Measurements from ENCODE around the gene GABRA5.
"Not testable (repeated sequence)": the region's sequence is repeated elsewhere in the genome, so short reads cannot be mapped to it uniquely, and the experiment has no call there.

Gene GABRA5

DNA sequence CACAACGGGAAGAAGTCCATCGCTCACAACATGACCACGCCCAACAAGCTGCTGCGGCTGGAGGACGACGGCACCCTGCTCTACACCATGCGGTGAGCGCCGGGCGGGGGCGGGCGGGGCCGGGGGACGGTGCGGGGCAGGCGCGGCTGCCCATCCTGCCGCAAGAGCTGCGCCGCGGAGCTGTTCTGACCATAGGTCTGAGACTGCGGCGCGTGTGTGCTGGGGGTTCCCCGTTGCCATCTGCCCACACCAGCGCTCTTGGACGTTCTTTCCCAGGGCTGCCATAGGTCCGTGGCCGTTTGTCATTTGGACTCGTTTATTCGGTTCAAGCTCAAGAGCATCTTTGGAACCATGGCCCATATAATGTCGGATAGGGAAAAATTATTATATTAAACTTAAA, 16.6 kb downstream of the GABRA5 start:
- Histone ChIP-seq H3K36me3 (replicated peaks) (no peaks in the 10 kb centered on the region), H3K4me1 (no peaks in the 10 kb centered on the region), H3K27me3 (ENCODE audit: low read depth) (no peaks in the 10 kb centered on the region), H3K9me3 (no peaks in the 10 kb centered on the region), H3K4me3 (no peak overlapping the region)
- DNase-seq (ENCODE audit: low spot score in 2 of 2), result no peak
- in situ Hi-C loops (cut with MboI; ENCODE audit: low sequenced_read_pairs), result loop anchor here (25.0 kb wide), 1 partner anchor 479 kb away; no protein-coding TSS in a partner anchor

DNA sequence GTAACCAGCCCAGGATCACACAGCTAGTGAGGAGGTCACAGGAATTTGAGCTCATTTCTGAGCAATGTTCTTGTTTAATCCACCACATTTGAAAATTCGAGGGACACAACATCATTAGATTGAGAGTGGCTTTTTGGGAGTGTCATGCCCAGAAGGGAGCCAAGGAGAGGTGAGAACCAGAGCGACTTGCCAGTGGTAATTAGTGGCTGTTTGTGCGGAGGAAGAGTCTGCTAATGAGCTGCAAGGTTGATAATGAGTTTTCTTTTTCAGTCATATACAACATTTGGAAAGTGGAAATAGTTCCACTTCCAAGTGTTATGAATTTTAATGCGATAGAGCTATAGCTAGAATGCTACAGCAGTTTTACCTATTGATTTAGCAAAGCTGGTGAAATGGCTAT, 19.7 kb downstream of the GABRA5 start:
- no peaks in the 10 kb centered on the region for H3K27me3 ChIP-seq (ENCODE audit: low read depth)
- H3K9me3 ChIP-seq, result no peaks in the 10 kb centered on the region
- H3K4me3 ChIP-seq, result no peak overlapping the region
- DNase-seq (ENCODE audit: low spot score in 2 of 2), result no peak
- in situ Hi-C loops (cut with MboI; ENCODE audit: low sequenced_read_pairs), result loop anchor here (25.0 kb wide), 1 partner anchor 476 kb away; no protein-coding TSS in a partner anchor
- no peaks in the 10 kb centered on the region for H3K4me1 ChIP-seq
- no peaks in the 10 kb centered on the region for H3K36me3 ChIP-seq (replicated peaks)

GRCh38 chr15:26887926-26888666, 21.2 kb downstream of the GABRA5 start:
- Histone ChIP-seq H3K27me3 (ENCODE audit: low read depth) (no peaks in the 10 kb centered on the region), H3K4me3 (no peak overlapping the region), H3K9me3 (no peaks in the 10 kb centered on the region), H3K36me3 (replicated peaks) (no peaks in the 10 kb centered on the region), H3K4me1 (no peaks in the 10 kb centered on the region)
- no peak for DNase-seq (ENCODE audit: low spot score in 2 of 2)
- in situ Hi-C loops (cut with MboI; ENCODE audit: low sequenced_read_pairs), result loop anchor here (25.0 kb wide), 1 partner anchor 474 kb away; no protein-coding TSS in a partner anchor

GRCh38 chr15:26888761-26889160, 21.9 kb downstream of the GABRA5 start:
- Histone ChIP-seq H3K27me3 (ENCODE audit: low read depth) (no peaks in the 10 kb centered on the region), H3K4me1 (no peaks in the 10 kb centered on the region), H3K36me3 (replicated peaks) (no peaks in the 10 kb centered on the region), H3K9me3 (no peaks in the 10 kb centered on the region), H3K4me3 (no peak overlapping the region)
- in situ Hi-C loops (cut with MboI; ENCODE audit: low sequenced_read_pairs), result loop anchor here (25.0 kb wide), 1 partner anchor 474 kb away; no protein-coding TSS in a partner anchor
- DNase-seq (ENCODE audit: low spot score in 2 of 2), result no peak

GRCh38 chr15:26889298-26889898, 22.5 kb downstream of the GABRA5 start:
- Histone ChIP-seq H3K9me3 (no peaks in the 10 kb centered on the region), H3K27me3 (ENCODE audit: low read depth) (no peaks in the 10 kb centered on the region), H3K4me1 (no peaks in the 10 kb centered on the region), H3K36me3 (replicated peaks) (no peaks in the 10 kb centered on the region), H3K4me3 (no peak overlapping the region)
- DNase-seq (ENCODE audit: low spot score in 2 of 2), result peak; percentile 52 to 77
- in situ Hi-C loops (cut with MboI; ENCODE audit: low sequenced_read_pairs), result loop anchor here (25.0 kb wide), 1 partner anchor 473 kb away; no protein-coding TSS in a partner anchor

- Histone ChIP-seq H3K4me3 (no peak overlapping the region), H3K9me3 (no peaks in the 10 kb centered on the region), H3K36me3 (replicated peaks) (no peaks in the 10 kb centered on the region), H3K27me3 (ENCODE audit: low read depth) (no peaks in the 10 kb centered on the region), H3K4me1 (no peaks in the 10 kb centered on the region)
- no peak for DNase-seq (ENCODE audit: low spot score in 2 of 2)
- in situ Hi-C loops (cut with MboI; ENCODE audit: low sequenced_read_pairs), result loop anchor here (5.0 to 25.0 kb wide), 2 partner anchors 122 to 472 kb away; no protein-coding TSS in a partner anchor
Observed at GRCh38 chr15:26890451-26890850, 23.6 kb downstream of the GABRA5 start.

- no peaks in the 10 kb centered on the region for H3K27me3 ChIP-seq (ENCODE audit: low read depth)
- no peaks in the 10 kb centered on the region for H3K9me3 ChIP-seq
- H3K36me3 ChIP-seq (replicated peaks), result no peaks in the 10 kb centered on the region
- no peak overlapping the region for H3K4me3 ChIP-seq
- no peak for DNase-seq (ENCODE audit: low spot score in 2 of 2)
- H3K4me1 ChIP-seq, result no peaks in the 10 kb centered on the region
- in situ Hi-C loops (cut with MboI; ENCODE audit: low sequenced_read_pairs), result loop anchor here (5.0 to 25.0 kb wide), 2 partner anchors 121 to 471 kb away; no protein-coding TSS in a partner anchor
Observed at GRCh38 chr15:26890988-26891387, 24.1 kb downstream of the GABRA5 start.

DNA sequence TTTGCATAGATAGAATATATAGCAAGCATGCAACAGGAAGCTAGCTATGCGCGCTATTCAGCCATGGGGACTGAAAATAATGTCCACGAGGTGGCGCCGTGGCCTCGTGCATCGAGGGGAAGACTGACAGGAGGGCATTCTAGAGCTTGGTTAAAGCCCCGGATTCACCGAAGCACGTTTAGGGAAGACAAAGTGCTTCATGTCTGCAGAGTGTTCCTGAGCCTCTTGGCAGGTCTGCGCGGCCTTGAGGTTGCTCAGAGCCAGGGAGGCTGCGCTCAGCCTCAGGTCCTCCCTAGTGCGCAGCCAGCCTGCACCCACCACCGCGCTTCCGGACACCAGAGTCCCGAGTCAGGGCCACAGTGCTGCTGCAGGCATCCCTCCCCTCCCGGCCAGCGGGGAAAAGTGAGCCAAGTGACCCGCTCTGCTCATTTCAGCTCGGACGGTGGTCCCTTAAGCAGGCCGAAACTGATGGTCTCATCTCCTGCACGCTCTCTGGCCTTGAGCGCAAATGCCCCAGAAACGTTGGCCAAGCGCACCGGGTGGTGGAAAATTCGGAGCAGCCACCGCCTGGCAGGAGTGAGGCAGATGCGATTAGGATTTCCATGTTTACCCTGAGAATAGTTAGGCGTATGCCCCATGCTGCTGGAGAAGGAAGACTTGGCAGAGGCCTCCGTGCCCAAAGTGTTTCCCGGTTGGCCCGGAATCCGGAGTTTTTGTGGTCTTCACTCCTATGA, 24.8 kb downstream of the GABRA5 start:
- peak; percentile 71 to 89 for DNase-seq (ENCODE audit: low spot score in 2 of 2)
- no peaks in the 10 kb centered on the region for H3K27me3 ChIP-seq (ENCODE audit: low read depth)
- H3K9me3 ChIP-seq, result no peaks in the 10 kb centered on the region
- in situ Hi-C loops (cut with MboI; ENCODE audit: low sequenced_read_pairs), result loop anchor here (5.0 to 25.0 kb wide), 2 partner anchors 121 to 471 kb away; no protein-coding TSS in a partner anchor
- no peak overlapping the region for H3K4me3 ChIP-seq
- no peaks in the 10 kb centered on the region for H3K36me3 ChIP-seq (replicated peaks)
- no peaks in the 10 kb centered on the region for H3K4me1 ChIP-seq

DNA sequence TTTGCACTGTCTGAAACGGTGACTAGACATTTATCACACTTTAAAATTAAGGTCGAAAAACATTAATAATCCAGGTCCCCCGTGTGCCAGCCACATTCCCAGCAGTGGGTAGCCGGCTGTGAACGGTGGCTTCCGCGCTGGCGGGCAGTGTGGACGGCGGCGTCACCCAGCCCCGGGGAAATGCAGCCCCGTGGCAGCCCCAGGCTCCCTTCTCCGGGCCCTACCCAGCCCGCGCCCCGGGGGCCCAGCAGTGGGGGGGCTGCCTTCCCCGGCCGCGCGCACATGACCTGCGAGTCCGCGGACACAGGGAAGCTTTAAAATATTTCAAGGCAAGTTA, 25.3 kb downstream of the GABRA5 start:
- H3K4me1 ChIP-seq, result no peaks in the 10 kb centered on the region
- H3K27me3 ChIP-seq (ENCODE audit: low read depth), result no peaks in the 10 kb centered on the region
- no peak overlapping the region for H3K4me3 ChIP-seq
- no peaks in the 10 kb centered on the region for H3K36me3 ChIP-seq (replicated peaks)
- H3K9me3 ChIP-seq, result no peaks in the 10 kb centered on the region
- in situ Hi-C loops (cut with MboI; ENCODE audit: low sequenced_read_pairs), result loop anchor here (5.0 to 25.0 kb wide), 2 partner anchors 120 to 470 kb away; no protein-coding TSS in a partner anchor
- no peak for DNase-seq (ENCODE audit: low spot score in 2 of 2)

DNA sequence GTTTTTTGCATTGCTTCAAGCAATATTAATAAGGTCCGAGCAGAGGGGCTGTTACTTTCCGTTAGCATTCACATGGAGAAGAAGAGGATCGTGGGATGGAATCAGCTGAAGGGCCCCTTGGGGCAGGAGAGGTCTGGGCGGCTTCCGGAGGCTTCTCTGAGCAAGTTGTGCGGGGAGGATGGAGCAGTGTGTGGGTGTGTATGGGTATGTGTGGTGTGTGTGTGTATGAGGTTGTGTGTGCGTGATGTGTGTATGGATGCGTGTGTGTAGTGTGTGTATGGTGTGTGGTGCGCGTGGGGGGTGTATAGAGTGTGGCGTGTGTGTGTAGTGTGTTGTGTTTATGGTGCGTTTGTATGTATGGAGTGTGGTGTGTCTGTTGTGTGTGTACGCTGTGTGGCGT, 25.8 kb downstream of the GABRA5 start:
- H3K36me3 ChIP-seq (replicated peaks), result no peaks in the 10 kb centered on the region
- no peaks in the 10 kb centered on the region for H3K9me3 ChIP-seq
- H3K27me3 ChIP-seq (ENCODE audit: low read depth), result no peaks in the 10 kb centered on the region
- H3K4me3 ChIP-seq, result no peak overlapping the region
- in situ Hi-C loops (cut with MboI; ENCODE audit: low sequenced_read_pairs), result loop anchor here (5.0 to 25.0 kb wide), 2 partner anchors 120 to 470 kb away; no protein-coding TSS in a partner anchor
- H3K4me1 ChIP-seq, result no peaks in the 10 kb centered on the region
- no peak for DNase-seq (ENCODE audit: low spot score in 2 of 2)

- Histone ChIP-seq H3K4me3 (no peak overlapping the region), H3K36me3 (replicated peaks) (no peaks in the 10 kb centered on the region), H3K4me1 (no peaks in the 10 kb centered on the region), H3K9me3 (no peaks in the 10 kb centered on the region), H3K27me3 (ENCODE audit: low read depth) (no peaks in the 10 kb centered on the region)
- in situ Hi-C loops (cut with MboI; ENCODE audit: low sequenced_read_pairs), result loop anchor here (5.0 to 25.0 kb wide), 2 partner anchors 119 to 469 kb away; no protein-coding TSS in a partner anchor
- no peak for DNase-seq (ENCODE audit: low spot score in 2 of 2)
Observed at GRCh38 chr15:26893351-26894065, 26.6 kb downstream of the GABRA5 start.

- no peaks in the 10 kb centered on the region for H3K36me3 ChIP-seq (replicated peaks)
- in situ Hi-C loops (cut with MboI; ENCODE audit: low sequenced_read_pairs), result loop anchor here (5.0 to 25.0 kb wide), 2 partner anchors 118 to 468 kb away; no protein-coding TSS in a partner anchor
- no peak for DNase-seq (ENCODE audit: low spot score in 2 of 2)
Observed at GRCh38 chr15:26894181-26894580, 27.3 kb downstream of the GABRA5 start.

GRCh38 chr15:26895346-26895745, 28.5 kb downstream of the GABRA5 start:
- not testable (repeated sequence) for H3K9me3 ChIP-seq; H3K4me3 ChIP-seq; DNase-seq (ENCODE audit: low spot score in 2 of 2); H3K4me1 ChIP-seq; H3K36me3 ChIP-seq (replicated peaks); H3K27me3 ChIP-seq (ENCODE audit: low read depth)
- in situ Hi-C loops (cut with MboI; ENCODE audit: low sequenced_read_pairs), result loop anchor here (25.0 kb wide), 1 partner anchor 467 kb away; no protein-coding TSS in a partner anchor

More at GRCh38 chr15:26894181-26894580, 27.3 kb downstream of the GABRA5 start:
- no peaks in the 10 kb centered on the region for H3K4me1 ChIP-seq
- H3K9me3 ChIP-seq, result no peaks in the 10 kb centered on the region
- H3K4me3 ChIP-seq, result no peak overlapping the region
- no peaks in the 10 kb centered on the region for H3K27me3 ChIP-seq (ENCODE audit: low read depth)

All from HAP-1 (cell line).